AG08396 (cell line): Measurements from ENCODE around the gene TAMALIN.

Source experiments
- DNase-seq: peaks from one replicate; pipeline ENCODE4 v3.0.0; 2012; ENCODE audit warnings: low spot score, mixed read lengths

Gene TAMALIN

GRCh38 chr12:52055731-52056711, 49.3 kb downstream of the TAMALIN start:
- DNase-seq, result no peak

DNA sequence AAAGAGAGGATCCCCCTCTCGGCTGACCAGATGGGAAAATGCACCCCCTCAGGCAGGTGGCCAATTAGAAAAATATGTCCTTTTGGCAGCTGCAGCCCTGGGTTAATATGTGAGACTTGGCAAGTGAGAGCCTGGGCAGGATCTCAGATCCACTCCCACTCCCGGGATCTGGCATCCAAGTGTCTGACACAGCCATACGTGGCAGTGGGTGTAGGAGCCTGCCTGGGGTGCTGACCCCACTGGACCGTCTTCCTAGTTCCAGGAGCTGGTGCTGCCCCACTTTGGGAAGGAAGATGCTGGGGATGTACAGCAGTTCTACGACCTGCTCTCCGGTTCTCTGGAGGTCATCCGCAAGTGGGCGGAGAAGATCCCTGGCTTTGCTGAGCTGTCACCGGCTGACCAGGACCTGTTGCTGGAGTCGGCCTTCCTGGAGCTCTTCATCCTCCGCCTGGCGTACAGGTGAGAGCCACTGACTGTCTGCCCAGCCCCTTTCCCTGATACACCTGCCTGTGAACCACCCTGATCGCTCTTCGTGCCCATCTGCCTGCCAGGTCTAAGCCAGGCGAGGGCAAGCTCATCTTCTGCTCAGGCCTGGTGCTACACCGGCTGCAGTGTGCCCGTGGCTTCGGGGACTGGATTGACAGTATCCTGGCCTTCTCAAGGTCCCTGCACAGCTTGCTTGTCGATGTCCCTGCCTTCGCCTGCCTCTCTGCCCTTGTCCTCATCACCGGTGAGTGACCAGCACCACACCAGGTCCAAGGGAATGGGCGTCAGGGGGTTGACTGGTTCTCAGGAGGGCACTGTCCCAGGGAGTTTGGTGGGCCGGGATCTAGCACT, 50.3 kb downstream of the TAMALIN start:
- no peak for DNase-seq

DNA sequence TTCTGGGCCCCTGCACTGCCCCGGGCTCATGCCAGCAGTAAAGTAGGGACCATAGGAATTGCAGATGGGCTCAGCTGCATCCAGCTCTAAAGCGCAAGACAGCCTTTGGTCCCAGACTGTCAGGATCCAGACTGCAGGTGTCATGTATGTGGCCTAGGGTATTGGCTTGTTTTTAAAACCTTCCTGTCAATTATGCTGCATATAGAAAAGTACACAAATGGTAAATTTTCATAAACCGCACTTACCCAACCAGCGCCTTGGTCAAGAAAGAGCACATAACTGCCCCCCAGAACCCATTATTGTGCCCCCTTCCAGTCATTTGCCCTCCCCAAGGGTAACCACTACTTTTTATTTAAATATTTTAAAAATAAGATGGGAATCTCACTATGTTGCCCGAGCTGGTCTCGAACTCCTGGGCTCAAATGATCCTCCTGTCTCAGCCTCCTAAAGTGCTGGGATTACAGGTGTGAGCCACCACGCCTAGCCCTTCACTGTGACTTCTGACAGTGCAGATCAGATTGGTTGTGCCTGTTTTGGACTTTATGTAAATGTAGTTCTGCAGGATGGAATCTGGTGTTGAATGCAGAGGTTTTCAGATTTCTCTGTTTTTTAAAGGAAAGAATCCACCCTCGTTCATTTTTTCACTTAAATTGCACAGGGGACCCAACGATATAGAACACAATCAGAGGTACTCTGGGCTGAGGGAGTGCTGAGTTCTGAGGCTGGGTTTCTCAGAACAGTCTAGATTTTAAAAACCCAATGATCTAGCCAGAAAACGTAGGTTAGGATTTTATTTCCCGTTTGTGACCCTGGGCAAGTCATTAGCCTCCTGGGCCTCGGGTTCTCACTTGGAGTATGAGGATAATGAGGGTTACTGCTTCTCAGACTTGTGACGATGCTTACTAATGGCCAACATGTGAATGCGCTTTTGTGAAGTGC, 51.2 kb downstream of the TAMALIN start:
- no peak for DNase-seq

GRCh38 chr12:52058631-52059361, 52.0 kb downstream of the TAMALIN start:
- DNase-seq, result no peak

DNA sequence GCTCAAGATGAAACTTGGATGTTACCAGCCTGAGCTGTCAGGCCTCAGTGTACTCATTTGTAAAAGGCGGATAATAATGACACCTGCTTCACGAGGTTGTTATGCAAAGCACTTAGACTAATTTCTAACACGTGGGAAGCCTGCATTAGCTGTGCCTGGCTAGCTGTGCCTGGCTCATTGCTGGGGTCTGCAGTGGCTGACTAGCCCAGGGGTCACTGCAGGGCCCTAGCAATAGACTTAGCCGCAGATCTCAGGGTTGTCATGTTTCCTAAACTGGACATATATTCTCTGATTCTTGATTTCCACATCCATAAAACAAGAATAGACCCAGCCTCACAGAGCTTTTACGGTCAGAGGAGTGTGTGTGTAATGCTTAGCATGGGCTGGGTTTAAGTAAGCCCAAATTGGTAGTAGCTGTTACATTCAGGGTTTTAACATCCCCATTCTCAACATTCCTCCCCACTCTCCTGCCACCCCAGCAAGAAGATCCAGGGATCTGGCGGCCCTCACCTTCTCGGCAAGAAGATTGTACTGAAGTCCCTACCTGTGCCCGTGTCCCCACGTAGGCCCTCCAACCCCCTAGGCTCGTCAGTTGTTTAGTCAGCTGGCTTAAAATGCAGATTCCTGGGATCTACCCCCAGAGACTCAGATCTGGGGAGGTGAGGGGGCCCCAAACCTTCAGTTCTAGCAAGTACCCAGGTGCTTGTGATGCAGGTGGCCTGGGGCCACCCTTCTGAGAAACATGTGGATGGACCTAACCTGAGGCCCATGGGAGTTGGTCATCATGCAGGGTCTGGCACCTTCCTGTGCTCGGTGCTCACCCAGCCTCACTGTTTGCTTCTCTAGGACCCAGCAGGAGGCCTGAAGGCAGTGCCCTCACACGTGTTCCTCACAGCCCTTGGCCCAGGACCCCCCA, 53.1 kb downstream of the TAMALIN start:
- DNase-seq, result no peak

GRCh38 chr12:52060498-52061177, 53.9 kb downstream of the TAMALIN start:
- DNase-seq, result no peak

DNA sequence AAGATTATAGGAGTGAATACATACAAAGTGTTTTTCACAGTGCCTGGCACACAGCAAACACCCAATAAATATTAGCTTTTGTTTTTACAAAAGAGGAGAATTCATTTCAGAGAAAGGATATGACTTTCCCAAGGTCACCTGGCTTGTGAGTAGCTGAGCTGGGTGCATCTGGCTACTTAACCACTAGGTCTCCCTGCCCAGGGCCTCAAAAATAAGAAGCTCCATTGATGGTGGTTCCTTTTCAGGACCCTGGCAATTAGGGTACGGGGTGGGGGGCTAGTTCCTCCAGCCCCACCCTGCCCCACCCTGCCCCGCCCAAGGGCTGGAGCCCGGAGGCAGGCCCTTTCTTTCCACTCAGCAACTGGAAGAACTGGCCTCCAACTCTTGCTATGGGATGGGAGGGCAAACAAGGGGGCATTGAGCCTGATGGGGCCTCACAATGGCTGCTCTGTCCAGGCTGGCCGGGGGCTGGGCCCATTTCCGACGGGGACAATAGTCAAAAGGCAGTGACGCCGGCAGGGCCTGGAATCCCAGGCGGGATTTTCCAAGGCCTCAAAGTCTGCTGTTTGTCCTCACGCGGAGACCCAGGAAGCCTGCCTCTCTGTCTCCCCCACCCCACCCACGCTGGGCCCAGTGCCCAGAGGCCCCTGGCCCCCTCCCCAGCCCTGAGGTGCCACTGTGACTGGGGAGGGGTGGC, 54.9 kb downstream of the TAMALIN start:
- no peak for DNase-seq

DNA sequence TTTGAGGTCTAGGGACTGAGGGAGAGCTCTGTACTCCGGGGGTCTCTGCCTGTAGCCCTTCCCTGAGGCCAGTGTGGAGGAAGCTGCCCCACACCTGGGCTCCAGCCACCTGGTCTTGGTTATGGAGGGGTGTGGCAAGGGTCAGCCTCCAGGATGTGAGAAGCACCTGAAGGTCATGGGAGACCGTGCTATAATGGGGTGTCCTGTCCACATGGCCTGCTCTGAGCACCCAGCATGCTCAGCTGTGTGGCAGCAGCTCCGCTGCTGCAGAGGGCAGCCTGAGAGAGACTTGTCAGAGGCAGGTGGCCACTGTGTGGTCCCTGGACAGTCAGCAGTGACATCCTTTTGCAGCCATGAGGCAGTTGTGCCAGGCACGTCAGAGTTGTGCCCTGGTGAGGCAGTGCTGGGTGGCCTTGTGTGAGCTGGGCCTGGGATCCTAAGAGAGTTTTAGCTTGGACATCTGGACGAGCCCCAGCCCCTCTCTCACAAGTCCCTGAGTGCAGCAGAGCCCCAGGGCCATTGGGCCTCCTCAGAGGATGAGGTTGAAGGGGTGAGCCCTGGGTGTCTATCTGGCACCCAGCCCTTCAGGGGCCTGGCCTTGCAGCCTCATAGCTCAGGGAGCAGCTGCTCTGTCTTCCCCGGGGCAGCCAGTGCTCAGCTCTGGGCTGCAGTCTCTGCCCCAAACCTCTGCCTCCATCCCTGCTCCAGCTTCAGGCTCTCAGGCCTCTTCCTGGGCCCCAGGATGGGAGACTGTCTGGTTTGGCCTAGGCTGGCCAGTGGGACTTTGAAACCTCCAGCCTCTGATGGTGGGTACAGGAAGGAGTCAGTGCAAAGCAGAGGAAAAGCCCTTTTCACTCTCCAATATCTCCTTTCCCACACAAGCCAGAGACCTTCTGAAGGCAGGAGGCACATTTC, 55.7 kb downstream of the TAMALIN start:
- DNase-seq, result no peak

- no peak for DNase-seq
Observed at GRCh38 chr12:52063082-52063924, 56.6 kb downstream of the TAMALIN start.

DNA sequence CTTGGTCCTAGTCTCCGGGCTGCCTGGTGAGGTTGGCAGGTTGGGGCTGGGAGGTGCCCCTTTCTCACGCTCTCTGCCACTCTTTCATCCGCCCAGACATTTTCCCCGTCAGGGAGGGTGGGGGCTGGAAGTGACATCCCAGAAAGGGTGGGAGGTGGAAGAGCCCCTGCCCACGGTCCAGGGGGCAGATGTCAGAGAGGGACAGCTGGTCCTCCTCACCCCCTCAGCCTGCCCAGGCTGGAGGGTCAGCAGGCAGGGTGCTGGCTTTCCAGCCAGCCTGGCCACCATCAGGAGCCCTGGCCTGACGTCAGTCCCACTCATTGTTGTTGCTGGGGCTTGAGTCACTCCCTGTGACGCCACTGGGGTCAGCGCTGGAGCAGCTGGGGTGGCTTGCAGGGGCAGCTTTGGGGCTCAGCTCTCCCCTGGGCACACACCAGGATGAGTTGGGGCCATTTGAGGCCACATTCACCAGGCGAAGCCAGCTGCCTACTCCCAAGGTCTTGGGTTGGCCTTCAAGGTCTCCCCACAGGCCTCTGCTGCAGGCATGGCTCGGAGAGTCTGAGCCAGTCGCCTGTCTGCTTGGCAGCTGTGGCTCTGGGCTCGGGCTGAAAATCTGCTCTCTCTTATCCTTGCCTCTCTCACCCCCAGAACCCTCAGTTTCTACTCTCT, 57.4 kb downstream of the TAMALIN start:
- DNase-seq, result peak; percentile 86
